Vagina (tissue), 2 donors: ENCODE data around the gene AGBL1. TPM values are rescaled to one million over a fixed set of nuclear protein-coding genes. Genes with fewer than 3 reads are reported as not detected.

Experiments
- DNase-seq, 2 donors: peaks; one replicate each; pipeline ENCODE4 v3.0.0-alpha.2; 2017; ENCODE audit errors: extremely low spot score in 2 of 2
- H3K27ac ChIP-seq: fragments of 200-600 bp; sonication (generic); one replicate; pipeline ENCODE4 v1.5.1; 2019
- H3K27me3 ChIP-seq: fragments of 200-600 bp; sonication (generic); one replicate; pipeline ENCODE4 v1.5.1; 2019
- H3K36me3 ChIP-seq, 2 donors: fragments of 200-600 bp; sonication (generic); one replicate each; pipeline ENCODE4 v1.5.1; 2017 to 2019
- H3K4me1 ChIP-seq: fragments of 200-600 bp; sonication (generic); one replicate; pipeline ENCODE4 v1.5.1; 2019
- H3K4me3 ChIP-seq, 2 donors: fragments of 200-600 bp; sonication (generic); 1 replicate in 1 of 2; 2 replicates in 1 of 2; pipeline ENCODE4 v1.5.1; 2016 to 2019
- H3K9me3 ChIP-seq: fragments of 200-600 bp; sonication (generic); one replicate; pipeline ENCODE4 v1.5.1; 2019
- CTCF ChIP-seq, 3 experiments: fragments of 450-650 bp in 2 of 3; fragments of 200-600 bp in 1 of 3; sonication (generic) in 1 of 3; IDR thresholded peaks; one replicate each; pipeline ENCODE4 v1.5.1; 2017 to 2019; ENCODE audit warnings: antibody characterized with exemption in 3 of 3, mild to moderate bottlenecking in 2 of 3, moderate library complexity in 2 of 3
- POLR2A ChIP-seq, 2 donors: fragments of 450-650 bp; IDR thresholded peaks; one replicate each; pipeline ENCODE4 v1.6.1; 2017; ENCODE audit warnings: antibody characterized with exemption in 2 of 2, mild to moderate bottlenecking in 2 of 2, moderate library complexity in 2 of 2
- POLR2AphosphoS5 ChIP-seq, 2 donors: sonication (generic); formaldehyde crosslinking; IDR thresholded peaks; one replicate each; pipeline ENCODE4 v1.9.0; 2017; ENCODE audit warnings: antibody characterized with exemption in 2 of 2, mild to moderate bottlenecking in 2 of 2, low read depth in 1 of 2; ENCODE audit not compliant: insufficient read depth in 1 of 2
- intact Hi-C: fragments of 100-400 bp; cut with DNase I; formaldehyde crosslinking; loops from one replicate; pipeline ENCODE4 v1.15.1; 2023
- total RNA-seq: library from RNA; depleted of rRNA; stranded (reverse); fragments of >200 nt; gene quantifications from one replicate; pipeline ENCODE4 v1.2.3, GENCODE V29; 2016

AGBL1 gene
- total RNA-seq, 1 donor from 2014 or later: not detected

GRCh38 chr15:86139828-86140227 is 60.2 kb downstream of the AGBL1 start:
- intact Hi-C loops: no loop called here
- no peak for DNase-seq
- Histone ChIP-seq H3K9me3 (no peaks in the 10 kb centered on the region), H3K4me1 (no peaks in the 10 kb centered on the region), H3K27me3 (no peaks in the 10 kb centered on the region), H3K36me3 (no peaks in the 10 kb centered on the region), H3K4me3 (no peak overlapping the region), H3K27ac (no peak overlapping the region)
- TF ChIP-seq POLR2AphosphoS5 (IDR thresholded peaks at IDR 0.05; ENCODE audit: insufficient read depth in 1 of 2, low read depth in 1 of 2): no peak
- TF ChIP-seq POLR2A (IDR thresholded peaks at IDR 0.05): no peak
- no peak for TF ChIP-seq CTCF (IDR thresholded peaks at IDR 0.05)

DNA sequence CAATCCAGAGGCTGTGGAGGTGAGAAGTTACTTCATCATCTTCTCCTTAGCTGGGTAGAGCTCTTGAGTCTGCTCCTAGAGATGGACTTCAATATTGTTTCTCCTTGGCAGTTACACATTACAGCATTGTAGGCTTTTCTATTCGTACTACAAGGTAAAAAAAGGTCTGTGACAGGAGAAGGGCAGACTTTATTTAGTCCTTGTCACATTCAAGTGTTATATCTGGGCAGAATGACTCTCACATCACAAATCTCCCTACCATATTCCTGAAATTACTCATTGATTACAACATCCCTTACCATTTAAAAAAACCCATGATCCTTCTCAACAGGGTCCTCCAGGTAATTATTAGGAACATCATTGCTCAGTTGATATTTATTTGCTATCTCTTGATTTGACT is 75.0 kb downstream of the AGBL1 start:
- TF ChIP-seq POLR2AphosphoS5 (IDR thresholded peaks at IDR 0.05; ENCODE audit: insufficient read depth in 1 of 2, low read depth in 1 of 2) (no peak), POLR2A (IDR thresholded peaks at IDR 0.05) (no peak), CTCF (IDR thresholded peaks at IDR 0.05) (no peak)
- peaks cover 2% of the 10 kb centered on the region for H3K4me1 ChIP-seq
- H3K27ac ChIP-seq: no peak overlapping the region
- H3K4me3 ChIP-seq: no peak overlapping the region
- no peaks in the 10 kb centered on the region for H3K27me3 ChIP-seq
- no peaks in the 10 kb centered on the region for H3K36me3 ChIP-seq
- intact Hi-C loops: no loop called here
- no peaks in the 10 kb centered on the region for H3K9me3 ChIP-seq
- DNase-seq: no peak

DNA sequence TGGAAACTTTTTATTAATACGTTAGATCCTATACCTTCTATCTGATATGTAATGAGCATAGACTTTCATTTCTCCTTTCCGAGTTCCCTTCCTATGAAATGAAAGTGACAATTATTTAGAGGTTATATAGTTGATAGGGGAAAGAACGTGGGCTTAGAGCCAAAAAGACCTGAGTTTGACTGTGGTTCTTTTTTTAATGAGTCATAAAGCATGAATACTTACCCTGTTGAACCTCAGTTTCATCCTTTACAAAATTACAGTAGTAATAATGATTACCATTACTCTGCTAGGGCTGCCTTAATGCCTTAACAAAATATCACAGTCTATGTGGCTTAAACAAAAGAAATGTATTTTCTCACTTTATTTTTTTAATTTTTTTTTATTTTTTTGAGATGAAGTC is 75.9 kb downstream of the AGBL1 start:
- H3K4me3 ChIP-seq: no peak overlapping the region
- no peak overlapping the region for H3K27ac ChIP-seq
- intact Hi-C loops: no loop called here
- no peak for DNase-seq
- no peak for TF ChIP-seq CTCF (IDR thresholded peaks at IDR 0.05)
- no peak for TF ChIP-seq POLR2AphosphoS5 (IDR thresholded peaks at IDR 0.05; ENCODE audit: insufficient read depth in 1 of 2, low read depth in 1 of 2)
- no peak for TF ChIP-seq POLR2A (IDR thresholded peaks at IDR 0.05)
- H3K27me3 ChIP-seq: no peaks in the 10 kb centered on the region
- H3K36me3 ChIP-seq: no peaks in the 10 kb centered on the region
- no peaks in the 10 kb centered on the region for H3K9me3 ChIP-seq
- peaks cover 7% of the 10 kb centered on the region for H3K4me1 ChIP-seq

GRCh38 chr15:86157606-86158293 is 78.1 kb downstream of the AGBL1 start:
- Histone ChIP-seq H3K27me3 (no peaks in the 10 kb centered on the region), H3K36me3 (no peaks in the 10 kb centered on the region), H3K27ac (no peak overlapping the region), H3K9me3 (no peaks in the 10 kb centered on the region), H3K4me3 (no peak overlapping the region), H3K4me1 (peaks cover 7% of the 10 kb centered on the region)
- TF ChIP-seq CTCF (IDR thresholded peaks at IDR 0.05) (no peak), POLR2AphosphoS5 (IDR thresholded peaks at IDR 0.05; ENCODE audit: insufficient read depth in 1 of 2, low read depth in 1 of 2) (no peak), POLR2A (IDR thresholded peaks at IDR 0.05) (no peak)
- intact Hi-C loops: no loop called here
- no peak for DNase-seq

DNA sequence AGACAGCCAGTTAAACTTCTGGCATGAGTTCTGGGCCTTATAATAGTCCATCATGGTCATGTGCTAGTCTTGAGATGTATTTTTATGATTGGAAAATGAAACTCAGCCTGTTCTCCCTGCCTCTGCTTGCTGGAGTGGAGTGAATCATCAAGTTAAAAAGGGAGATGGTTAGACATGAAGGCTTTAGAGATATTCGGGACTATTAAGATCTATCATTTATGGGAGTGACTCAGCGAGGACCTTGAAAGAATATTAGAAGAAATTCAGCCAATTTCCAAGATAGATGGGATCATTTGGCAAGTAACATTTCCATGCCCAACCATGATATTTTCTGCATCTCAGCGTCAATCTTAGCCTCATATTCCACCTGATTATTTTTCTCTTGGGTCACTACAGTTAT is 79.8 kb downstream of the AGBL1 start:
- H3K4me1 ChIP-seq: peaks cover 18% of the 10 kb centered on the region
- no peak for DNase-seq
- H3K9me3 ChIP-seq: no peaks in the 10 kb centered on the region
- H3K27ac ChIP-seq: no peak overlapping the region
- H3K4me3 ChIP-seq: no peak overlapping the region
- H3K36me3 ChIP-seq: no peaks in the 10 kb centered on the region
- no peaks in the 10 kb centered on the region for H3K27me3 ChIP-seq
- no peak for TF ChIP-seq CTCF (IDR thresholded peaks at IDR 0.05)
- TF ChIP-seq POLR2A (IDR thresholded peaks at IDR 0.05): no peak
- TF ChIP-seq POLR2AphosphoS5 (IDR thresholded peaks at IDR 0.05; ENCODE audit: insufficient read depth in 1 of 2, low read depth in 1 of 2): peak in 1 of 2 donors; percentile 63
- intact Hi-C loops: no loop called here
